Tibial artery (tissue), 4 donors: Measurements from ENCODE around the gene CMYA5.

Experiments used
- DNase-seq, 2 donors: peaks; one replicate each; pipeline ENCODE4 v3.0.0-alpha.2; 2019
- H3K27ac ChIP-seq, 2 donors: fragments of 200-600 bp; sonication (generic) in 1 of 2; 1 replicate in 1 of 2; 2 replicates in 1 of 2; pipeline ENCODE4 v1.5.1; 2018 to 2019; ENCODE audit warnings: mild to moderate bottlenecking in 1 of 2
- H3K27me3 ChIP-seq, 2 donors: fragments of 200-600 bp; sonication (generic) in 1 of 2; one replicate each; pipeline versions ENCODE4 v1.5.1 to v1.6.0; 2016 to 2019
- H3K36me3 ChIP-seq, 3 donors: fragments of 200-600 bp; sonication (generic) in 2 of 3; one replicate each; pipeline ENCODE4 v1.5.1; 2016 to 2019; ENCODE audit warnings: mild to moderate bottlenecking in 2 of 3
- H3K4me1 ChIP-seq, 4 donors: fragments of 200-600 bp; sonication (generic) in 2 of 4; 1 replicate in 3 of 4; 2 replicates in 1 of 4; pipeline ENCODE4 v1.5.1; 2016 to 2019
- H3K4me3 ChIP-seq, 2 donors: fragments of 200-600 bp; sonication (generic) in 1 of 2; 1 replicate in 1 of 2; 2 replicates in 1 of 2; pipeline ENCODE4 v1.5.1; 2018 to 2019; ENCODE audit warnings: mild to moderate bottlenecking in 2 of 2
- H3K9me3 ChIP-seq, 3 donors: fragments of 200-600 bp; sonication (generic) in 1 of 3; one replicate each; pipeline ENCODE4 v1.5.1; 2016 to 2019
- CTCF ChIP-seq, 2 experiments: fragments of 200-600 bp in 1 of 2; fragments of 450-650 bp in 1 of 2; IDR thresholded peaks; one replicate each; pipeline ENCODE4 v1.5.1; 2017 to 2019; ENCODE audit warnings: antibody characterized with exemption in 2 of 2, mild to moderate bottlenecking in 1 of 2, moderate library complexity in 1 of 2
- intact Hi-C: fragments of 100-400 bp; cut with DNase I; formaldehyde crosslinking; loops from one replicate; pipeline ENCODE4 v1.15.0; 2023; ENCODE audit warnings: low total_unique reads

CMYA5 gene

DNA sequence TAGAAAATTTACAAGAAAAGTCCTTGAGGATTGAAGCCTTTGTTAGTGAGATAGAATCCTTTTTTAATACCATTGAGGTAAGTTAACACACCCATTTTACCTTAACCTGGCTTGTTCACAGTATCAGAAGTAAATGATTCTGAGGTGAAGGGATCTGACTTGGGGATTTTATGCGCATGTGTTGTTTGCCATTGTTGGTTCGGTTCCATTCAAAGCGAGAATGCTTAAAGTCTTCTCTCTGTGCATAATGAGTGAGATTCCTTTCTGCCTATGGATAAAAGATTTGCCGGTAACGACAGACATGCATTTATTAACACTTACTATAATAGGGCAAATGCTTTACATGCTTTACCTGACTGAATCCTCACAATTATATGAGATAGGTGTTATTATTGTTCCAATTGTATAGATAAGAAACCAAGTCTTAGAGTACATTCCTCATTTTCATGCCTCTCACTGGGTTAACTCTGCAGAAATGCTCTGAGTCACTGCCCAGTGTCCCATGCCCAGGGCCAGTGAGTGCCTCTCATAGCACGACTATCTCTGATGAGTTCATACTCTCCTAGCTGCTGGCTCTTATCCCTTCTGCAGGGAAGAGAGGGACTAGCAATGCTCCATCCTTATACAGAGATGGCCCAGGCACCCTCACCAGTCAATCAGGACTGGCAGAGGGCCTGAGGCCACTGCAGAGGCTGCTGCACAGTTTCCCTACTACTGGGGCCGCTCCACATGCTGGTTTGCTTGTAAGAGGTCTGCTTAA lies 54.4 kb downstream of the CMYA5 start:
- TF ChIP-seq CTCF (IDR thresholded peaks at IDR 0.05), result no peak
- no peak for DNase-seq
- H3K27ac ChIP-seq, result no peak overlapping the region
- H3K36me3 ChIP-seq, result peaks cover 0 to 17% (median 0%) of the 10 kb centered on the region in 3 donors
- no peaks in the 10 kb centered on the region for H3K27me3 ChIP-seq
- H3K4me3 ChIP-seq, result no peak overlapping the region
- H3K4me1 ChIP-seq, result no peaks in the 10 kb centered on the region
- intact Hi-C loops, result no loop called here
- no peaks in the 10 kb centered on the region for H3K9me3 ChIP-seq

DNA sequence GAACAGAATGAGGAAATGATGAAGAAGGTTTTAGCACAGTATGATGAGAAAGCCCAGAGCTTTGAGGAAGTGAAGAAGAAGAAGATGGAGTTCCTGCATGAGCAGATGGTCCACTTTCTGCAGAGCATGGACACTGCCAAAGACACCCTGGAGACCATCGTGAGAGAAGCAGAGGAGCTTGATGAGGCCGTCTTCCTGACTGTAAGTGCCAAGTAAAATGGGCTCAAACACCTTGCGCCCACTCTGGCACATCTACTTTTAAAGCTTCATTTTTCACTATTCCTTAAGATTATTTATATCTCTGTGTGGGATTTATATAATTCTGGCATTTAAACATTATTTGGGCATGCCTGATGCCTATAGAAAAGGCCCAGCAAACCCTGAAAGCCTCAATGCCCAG lies 55.6 kb downstream of the CMYA5 start:
- H3K4me3 ChIP-seq, result no peak overlapping the region
- intact Hi-C loops, result no loop called here
- peaks cover 0 to 17% (median 0%) of the 10 kb centered on the region in 3 donors for H3K36me3 ChIP-seq
- no peak for TF ChIP-seq CTCF (IDR thresholded peaks at IDR 0.05)
- DNase-seq, result no peak
- no peaks in the 10 kb centered on the region for H3K9me3 ChIP-seq
- no peaks in the 10 kb centered on the region for H3K27me3 ChIP-seq
- H3K27ac ChIP-seq, result no peak overlapping the region
- no peaks in the 10 kb centered on the region for H3K4me1 ChIP-seq

GRCh38 chr5:79746642-79747569 lies 57.3 kb downstream of the CMYA5 start:
- intact Hi-C loops, result no loop called here

GRCh38 chr5:79750611-79751510 lies 61.2 kb downstream of the CMYA5 start:
- TF ChIP-seq CTCF (IDR thresholded peaks at IDR 0.05), result no peak
- H3K27ac ChIP-seq, result no peak overlapping the region
- no peak overlapping the region for H3K4me3 ChIP-seq
- no peak for DNase-seq
- no peaks in the 10 kb centered on the region for H3K4me1 ChIP-seq
- peaks cover 0 to 4% (median 0%) of the 10 kb centered on the region in 3 donors for H3K36me3 ChIP-seq
- no peaks in the 10 kb centered on the region for H3K9me3 ChIP-seq
- intact Hi-C loops, result no loop called here
- no peaks in the 10 kb centered on the region for H3K27me3 ChIP-seq

More at GRCh38 chr5:79746642-79747569, 57.3 kb downstream of the CMYA5 start:
- H3K27me3 ChIP-seq, result no peaks in the 10 kb centered on the region
- TF ChIP-seq CTCF (IDR thresholded peaks at IDR 0.05), result no peak
- no peak overlapping the region for H3K27ac ChIP-seq
- DNase-seq, result no peak
- no peaks in the 10 kb centered on the region for H3K9me3 ChIP-seq
- H3K36me3 ChIP-seq, result peaks cover 0 to 17% (median 0%) of the 10 kb centered on the region in 3 donors
- no peak overlapping the region for H3K4me3 ChIP-seq
- H3K4me1 ChIP-seq, result no peaks in the 10 kb centered on the region

DNA sequence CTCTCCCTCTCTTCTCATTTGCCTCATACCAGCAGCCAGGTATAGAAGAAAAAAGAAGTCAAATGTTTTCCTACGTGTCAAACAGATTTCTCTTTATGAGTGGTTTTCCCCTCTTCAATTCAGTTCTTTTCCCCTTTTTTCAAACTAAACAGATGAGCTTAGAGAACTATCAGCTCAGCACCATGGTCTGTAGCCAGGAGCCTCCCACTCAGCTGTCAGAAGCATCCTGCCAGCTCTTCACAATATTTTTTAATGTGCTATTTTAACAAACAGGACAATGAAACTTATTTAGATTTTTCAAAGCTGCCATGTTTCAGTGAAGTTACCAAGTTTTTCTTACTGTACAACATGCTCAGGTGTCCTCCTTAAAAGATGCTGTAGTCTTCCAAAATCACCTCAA lies 63.5 kb downstream of the CMYA5 start:
- H3K4me1 ChIP-seq, result no peaks in the 10 kb centered on the region
- peaks cover 0 to 4% (median 0%) of the 10 kb centered on the region in 3 donors for H3K36me3 ChIP-seq
- intact Hi-C loops, result no loop called here
- no peak overlapping the region for H3K27ac ChIP-seq
- no peak overlapping the region for H3K4me3 ChIP-seq
- TF ChIP-seq CTCF (IDR thresholded peaks at IDR 0.05), result no peak
- no peaks in the 10 kb centered on the region for H3K9me3 ChIP-seq
- DNase-seq, result no peak
- H3K27me3 ChIP-seq, result no peaks in the 10 kb centered on the region
